GM21447 (cell line): ENCODE data around the gene GID4.
"Not testable (repeated sequence)": the region's sequence is repeated elsewhere in the genome, so short reads cannot be mapped to it uniquely, and the experiment has no call there.

Experiments
- ATAC-seq: cut with Tn5 transposase; IDR thresholded peaks from one replicate; pipeline ENCODE4 v1.9.1; 2021; ENCODE audit not compliant: unreplicated experiment

The GID4 gene

GRCh38 chr17:18038861-18039534, at the start of gene GID4, which contains the start of gene ATPAF2:
Gene GID4 (plus strand): TSS chr17:18039408. CDS start chr17:18039465, 57 bp downstream.
Gene ATPAF2 (minus strand): TSS chr17:18039168. CDS start chr17:18039013, 155 bp downstream.
- peak; percentile 85 for ATAC-seq

GRCh38 chr17:17989618-17990017, 49.6 kb upstream of the GID4 start:
- ATAC-seq, result no peak

DNA sequence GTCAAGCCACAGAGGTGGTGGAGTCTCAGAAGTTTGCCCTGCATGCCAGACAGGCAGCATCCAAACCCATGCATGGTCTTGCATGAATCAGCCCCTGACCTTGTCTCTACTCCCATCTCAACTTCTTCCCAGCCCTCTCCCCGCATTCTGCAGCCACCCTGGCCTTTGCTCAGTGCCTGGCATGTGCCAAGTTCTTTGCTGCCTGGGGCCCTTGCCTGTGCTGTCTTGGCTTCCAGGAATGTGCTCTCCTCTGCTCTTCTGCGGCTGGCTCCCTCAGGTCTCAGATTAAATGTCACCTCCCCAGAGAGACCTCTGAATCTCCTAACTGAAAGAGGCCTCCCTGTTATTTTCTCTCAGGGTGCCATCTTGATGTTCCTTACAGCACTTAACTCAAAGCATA, 48.9 kb upstream of the GID4 start:
- ATAC-seq, result no peak

DNA sequence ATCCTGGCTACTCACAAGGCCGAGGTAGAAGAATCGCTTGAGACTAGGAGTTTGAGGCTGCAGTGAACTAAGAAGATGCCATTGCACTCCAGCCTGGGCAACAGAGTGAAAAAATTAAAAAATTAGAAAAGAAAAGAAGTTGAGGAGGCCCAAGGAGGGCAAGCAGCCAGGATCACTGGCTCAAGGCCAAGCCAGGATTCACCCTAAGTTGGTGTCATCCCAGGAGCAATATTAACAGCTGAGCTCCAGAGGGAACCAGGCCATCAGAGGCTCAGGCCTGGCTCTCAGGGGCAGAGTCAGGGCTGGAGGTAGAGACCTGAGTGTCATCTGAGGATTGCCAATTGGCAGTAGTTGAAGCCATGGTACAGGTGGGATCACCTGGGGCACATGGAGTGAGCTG, 45.8 kb upstream of the GID4 start:
- no peak for ATAC-seq

DNA sequence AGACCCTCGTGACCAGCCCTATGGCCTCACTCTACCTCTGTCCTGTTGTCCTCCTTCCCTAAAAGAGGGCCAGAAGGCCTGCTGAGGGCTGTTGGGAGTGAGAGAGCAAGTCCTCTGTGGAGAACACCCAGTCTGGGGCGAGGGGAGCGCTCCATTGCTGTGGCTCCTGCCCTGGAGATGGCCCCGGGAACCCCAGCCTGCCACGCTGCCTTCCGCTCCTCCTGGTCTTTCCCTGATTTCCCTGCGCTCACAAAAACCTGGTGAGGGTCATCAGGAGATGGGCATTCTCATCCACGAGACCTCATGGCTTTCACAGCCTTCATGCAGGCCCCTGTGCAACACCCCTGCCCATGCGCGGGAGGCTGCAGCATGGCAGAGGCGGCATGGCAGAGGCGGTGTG, 45.4 kb upstream of the GID4 start:
- ATAC-seq, result no peak

DNA sequence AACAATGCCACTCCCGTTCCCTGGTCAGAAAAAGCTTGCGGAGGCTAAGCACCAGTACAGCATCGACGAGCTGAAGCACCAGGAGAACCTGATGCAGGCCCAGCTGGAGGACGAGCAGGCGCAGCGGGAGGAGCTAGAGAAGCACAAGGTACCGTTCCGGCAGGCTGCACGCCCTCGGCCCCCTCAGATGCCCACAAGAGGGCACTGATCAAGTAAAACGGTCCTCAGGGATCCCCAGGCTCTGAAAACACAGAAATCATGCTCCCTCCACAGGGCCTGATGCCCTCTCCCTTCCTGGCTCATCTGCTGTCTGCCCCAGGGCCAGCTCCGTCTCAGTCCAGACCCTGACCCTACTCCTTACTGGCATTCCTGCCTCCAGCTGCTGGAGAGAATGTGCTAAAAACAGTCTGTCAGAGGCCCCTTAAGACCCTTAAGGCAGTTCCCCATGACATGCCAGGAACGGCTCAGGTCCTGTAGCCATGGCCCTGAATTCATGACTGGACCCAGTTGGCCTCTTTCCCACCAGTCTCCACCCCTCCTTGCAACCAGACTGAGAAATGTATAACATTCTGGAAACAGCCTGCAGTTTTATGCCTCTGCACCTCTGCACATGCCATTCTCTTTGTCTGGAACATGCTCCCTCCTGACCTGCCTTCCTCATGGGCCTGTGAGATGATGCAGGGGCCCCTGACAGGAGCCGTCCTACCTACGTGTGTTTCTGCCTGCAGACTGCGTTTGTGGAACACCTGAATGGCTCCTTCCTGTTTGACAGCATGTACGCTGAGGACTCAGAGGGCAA, 44.7 kb upstream of the GID4 start:
- no peak for ATAC-seq

DNA sequence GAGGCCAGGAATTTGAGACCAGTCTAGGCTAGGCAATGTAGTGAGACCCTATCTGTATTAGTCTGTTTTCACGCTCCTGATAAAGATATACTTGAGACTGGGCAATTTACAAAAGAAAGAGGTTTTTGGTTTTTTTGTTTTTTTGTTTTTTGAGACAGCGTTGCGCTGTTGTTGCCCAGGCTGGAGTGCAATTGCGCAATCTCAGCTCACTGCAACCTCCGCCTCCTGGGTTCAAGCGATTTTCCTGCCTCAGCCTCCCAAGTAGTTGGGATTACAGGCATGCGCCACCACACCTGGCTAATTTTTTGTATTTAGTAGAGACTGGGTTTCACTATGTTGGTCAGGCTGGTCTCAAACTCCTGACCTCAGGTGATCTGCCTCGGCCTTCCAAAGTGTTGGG, 43.3 kb upstream of the GID4 start:
- ATAC-seq, result not testable (repeated sequence)

- ATAC-seq, result no peak
Measured at GRCh38 chr17:17998934-17999333, 40.3 kb upstream of the GID4 start.

- ATAC-seq, result no peak
Measured at GRCh38 chr17:17999364-18000029, 39.7 kb upstream of the GID4 start.

- ATAC-seq, result no peak
Measured at GRCh38 chr17:18000030-18000408, 39.2 kb upstream of the GID4 start.

DNA sequence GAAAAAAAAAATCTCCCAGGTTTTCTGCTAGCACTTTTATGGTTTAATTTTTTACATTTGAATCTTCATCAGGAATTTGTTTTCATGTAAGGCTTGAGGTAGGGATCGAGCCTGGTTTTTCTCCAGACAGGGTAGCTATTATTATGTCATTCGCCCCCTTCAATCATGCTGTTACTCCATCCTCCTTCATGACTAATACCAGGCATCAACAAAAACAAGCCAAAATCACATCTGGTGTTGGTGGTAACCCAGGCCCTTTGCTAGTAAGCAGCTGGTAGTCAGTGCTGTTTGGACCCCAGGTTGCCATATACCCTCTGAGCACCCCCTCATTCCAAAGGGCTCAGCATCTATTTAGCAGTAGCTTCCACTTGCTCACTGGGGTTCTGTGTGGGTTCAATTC, 37.0 kb upstream of the GID4 start:
- no peak for ATAC-seq

DNA sequence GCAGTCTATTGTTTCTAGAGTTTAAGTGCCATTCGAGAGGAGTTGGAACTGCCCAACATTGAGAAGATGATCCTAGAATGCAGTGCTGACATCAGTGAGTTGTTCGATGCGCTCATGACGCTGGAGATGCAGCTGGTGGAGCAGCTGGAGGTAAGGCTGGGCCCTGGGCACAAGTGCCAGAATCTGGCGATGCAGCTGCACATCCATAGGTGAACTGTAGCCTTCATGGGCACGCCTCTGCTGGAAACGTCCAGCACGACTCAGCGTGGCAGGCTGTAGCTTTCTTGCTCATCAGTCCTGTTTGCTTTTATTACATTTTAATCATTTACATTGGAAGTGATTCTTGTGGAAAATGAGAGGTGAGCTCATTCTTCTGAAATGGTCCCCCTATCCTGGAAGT, 34.9 kb upstream of the GID4 start:
- no peak for ATAC-seq

DNA sequence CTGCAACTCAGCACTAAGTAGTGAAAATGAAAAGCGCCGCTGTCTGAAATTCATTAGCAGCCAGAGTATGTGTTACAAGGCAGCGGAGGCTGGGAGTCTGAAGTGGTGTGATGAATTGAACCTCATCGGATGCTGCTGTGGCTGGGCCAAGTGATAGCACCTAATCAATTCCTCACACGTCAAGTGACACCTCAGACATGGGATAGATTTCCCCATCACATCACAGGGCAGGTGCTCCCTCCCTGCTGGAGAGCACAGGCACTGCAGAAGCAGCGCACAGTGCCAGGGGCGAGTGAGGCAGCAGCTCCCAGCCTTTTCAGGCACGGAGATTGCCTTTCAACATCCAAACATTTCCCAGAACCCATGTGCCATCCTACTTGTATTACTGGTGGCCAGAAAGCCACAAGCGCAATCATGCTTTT, 34.3 kb upstream of the GID4 start:
- ATAC-seq, result no peak

DNA sequence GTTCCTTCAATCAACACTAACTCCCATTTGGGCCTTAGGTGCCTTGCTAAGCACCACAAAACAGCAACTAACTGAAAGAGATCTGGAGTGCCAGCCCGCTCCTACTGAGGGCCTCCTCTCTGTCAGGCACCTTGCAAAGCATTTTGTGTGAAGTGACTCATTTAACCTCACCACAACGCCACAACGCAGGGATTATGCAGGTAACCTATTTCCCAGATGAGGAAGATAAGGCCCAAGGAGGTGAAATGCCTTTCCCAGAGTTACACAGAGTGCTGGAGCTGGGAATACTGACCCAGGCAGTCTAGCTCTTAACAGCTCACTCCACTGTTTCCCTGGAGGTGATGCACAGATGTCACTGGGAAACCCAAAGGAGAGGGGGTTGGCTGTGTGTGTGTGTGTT, 33.7 kb upstream of the GID4 start:
- ATAC-seq, result no peak

- ATAC-seq, result no peak
Measured at GRCh38 chr17:18006495-18007239, 32.5 kb upstream of the GID4 start.

DNA sequence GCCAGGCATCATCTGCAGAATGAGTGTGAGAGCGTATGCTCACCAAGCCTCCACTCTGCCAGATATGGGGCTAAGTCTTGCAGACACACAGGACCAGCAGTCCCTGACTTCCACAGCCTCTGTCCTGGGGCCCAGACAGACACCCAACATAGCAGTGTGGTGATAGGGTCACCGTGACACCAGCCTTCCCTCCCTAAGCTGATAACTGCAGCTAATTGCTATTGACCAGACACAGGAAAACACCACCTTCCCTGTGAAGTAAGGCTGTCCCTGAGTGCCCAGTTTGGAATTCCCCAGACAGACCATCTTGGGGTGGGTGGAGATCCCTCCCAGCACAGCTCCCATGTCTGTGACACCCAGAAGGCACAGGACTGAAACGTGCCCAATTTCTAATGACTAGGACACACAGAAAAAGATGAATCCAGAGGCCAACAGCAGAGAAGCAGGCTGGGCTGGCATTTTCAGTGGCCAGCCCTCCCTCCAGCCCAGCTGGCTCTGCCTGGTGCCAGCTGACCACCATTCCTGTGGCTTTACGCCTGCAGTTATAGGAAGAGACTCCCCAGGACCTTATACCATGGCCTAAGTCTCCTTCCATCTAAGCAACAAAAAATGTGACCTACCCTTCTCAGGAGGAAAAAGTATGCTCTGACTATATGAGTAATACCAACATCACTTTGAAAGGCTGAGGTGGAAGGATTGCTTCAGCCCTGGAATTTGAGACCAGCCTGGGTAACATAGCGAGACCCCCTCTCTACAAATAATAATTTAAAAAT, 30.5 kb upstream of the GID4 start:
- ATAC-seq, result no peak

DNA sequence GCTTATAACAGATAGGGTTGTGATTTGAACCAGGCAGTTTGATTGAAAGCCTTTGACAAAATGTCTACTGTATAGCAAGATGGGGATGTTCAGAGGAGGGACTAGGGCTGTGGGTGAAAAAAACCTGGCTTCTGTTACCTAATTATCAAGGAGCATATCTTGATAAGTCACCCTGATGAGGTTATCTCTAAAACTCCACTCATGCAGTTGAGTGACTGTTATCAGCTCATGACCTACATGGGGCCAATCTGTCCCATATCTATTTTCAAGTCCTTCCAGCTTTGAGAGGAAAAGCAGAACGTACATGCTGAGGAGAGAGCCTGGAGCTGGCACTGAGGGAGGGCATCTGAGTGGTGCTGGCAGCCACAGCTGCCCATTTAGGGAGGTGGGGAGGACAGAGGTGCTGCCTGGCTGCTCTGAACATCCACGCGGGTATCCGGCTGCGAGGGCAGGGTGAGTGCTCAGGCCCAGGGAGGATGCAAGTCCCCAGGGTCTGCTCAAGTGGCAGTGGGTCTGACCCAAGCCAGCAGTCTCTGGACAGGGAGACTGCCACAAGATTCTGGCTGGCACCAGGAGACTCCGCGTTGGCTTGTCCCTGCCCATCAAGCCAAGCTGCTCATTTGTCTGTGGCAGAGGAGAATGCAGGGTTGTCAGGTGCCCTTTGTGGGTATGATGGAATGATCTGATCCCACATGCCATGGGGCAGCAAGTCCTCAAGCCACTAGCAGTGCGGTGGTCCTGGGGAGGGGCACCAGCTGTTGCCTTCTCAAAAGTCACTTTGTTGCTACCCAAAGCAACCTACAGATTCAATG, 29.4 kb upstream of the GID4 start:
- no peak for ATAC-seq

DNA sequence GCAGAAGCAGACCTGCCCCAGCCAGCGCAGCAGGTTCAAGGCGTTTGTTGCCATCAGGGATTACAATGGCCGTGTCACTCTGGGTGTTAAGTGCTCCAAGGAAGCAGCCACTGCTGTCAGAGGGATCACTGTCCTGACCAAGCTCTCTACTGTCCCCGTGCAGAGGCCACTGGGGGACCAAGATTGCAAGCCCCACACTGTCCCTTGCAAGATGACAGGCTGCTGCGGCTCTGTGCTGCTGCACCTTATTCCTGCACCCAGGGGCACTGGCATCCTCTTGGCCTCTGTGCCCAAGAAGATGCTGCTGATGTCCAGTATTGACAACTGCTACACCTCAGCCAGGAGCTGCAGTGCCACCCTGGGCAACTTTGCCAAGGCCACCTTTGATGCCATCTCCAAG, 27.9 kb upstream of the GID4 start:
- no peak for ATAC-seq

DNA sequence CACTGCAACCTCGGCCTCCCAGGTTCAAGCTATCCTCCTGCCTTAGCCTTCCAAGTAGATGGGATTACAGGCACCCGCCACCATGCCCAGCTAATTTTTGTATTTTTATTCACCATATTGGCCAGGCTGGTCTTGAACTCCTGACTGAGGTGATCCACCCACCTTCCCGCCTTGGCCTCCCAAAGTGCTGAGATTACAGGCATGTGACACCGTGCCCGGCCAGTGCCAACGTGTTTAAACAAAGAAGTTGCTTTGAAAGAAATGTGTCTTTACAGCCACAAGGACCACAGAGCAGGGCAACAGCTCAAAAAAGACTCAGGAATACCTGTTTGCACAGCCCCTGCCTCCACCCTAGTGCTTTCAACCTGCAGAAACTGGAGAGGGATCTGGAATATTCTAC, 25.2 kb upstream of the GID4 start:
- no peak for ATAC-seq

GRCh38 chr17:18015593-18015992, 23.6 kb upstream of the GID4 start:
- no peak for ATAC-seq
